Erythroblast (primary cell): Measurements from ENCODE around the gene ACY1.

Experiments
- GATA1 ChIP-seq: IDR thresholded peaks from 2 replicates; pipeline ENCODE4 v1.6.1; 2011; ENCODE audit warnings: low read depth, mild to moderate bottlenecking, control low read depth, low read length, moderate library complexity
- POLR2A ChIP-seq: IDR thresholded peaks from 2 replicates; pipeline ENCODE4 v1.6.1; 2011; ENCODE audit warnings: mild to moderate bottlenecking, low read length

DNA sequence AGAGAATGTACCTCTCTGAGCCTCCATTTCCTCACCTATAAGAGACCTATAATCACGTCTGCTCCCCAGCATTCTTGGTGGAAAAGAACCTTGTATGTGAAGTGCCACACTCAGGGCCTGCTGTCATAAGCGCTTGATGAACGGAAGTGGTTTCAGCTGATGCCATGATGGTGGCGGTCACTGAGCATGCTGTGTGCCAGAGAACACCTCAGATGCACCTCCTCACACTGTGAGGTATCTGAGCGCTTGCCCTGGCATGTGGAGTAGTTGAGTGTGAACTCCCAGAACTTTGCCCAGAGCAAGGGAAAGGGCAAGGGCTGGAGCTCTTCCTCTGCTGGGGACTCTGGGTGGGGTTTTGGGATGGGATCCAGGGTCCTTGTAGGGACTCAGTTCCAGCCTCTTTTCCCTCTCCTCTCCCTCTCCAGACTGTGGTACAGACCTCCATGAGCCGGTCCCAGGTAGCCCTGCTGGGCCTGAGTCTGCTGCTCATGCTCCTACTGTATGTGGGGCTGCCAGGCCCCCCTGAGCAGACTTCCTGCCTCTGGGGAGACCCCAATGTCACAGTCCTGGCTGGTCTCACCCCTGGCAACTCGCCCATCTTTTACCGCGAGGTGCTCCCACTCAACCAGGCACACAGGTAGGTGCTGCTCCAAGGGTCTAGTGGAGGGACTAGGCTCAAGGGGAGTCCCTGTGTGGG is 5.7 kb upstream of the ACY1 start:
- TF ChIP-seq POLR2A (no peak), GATA1 (no peak)
